ENCODE results near the gene GABARAP.

DNA sequence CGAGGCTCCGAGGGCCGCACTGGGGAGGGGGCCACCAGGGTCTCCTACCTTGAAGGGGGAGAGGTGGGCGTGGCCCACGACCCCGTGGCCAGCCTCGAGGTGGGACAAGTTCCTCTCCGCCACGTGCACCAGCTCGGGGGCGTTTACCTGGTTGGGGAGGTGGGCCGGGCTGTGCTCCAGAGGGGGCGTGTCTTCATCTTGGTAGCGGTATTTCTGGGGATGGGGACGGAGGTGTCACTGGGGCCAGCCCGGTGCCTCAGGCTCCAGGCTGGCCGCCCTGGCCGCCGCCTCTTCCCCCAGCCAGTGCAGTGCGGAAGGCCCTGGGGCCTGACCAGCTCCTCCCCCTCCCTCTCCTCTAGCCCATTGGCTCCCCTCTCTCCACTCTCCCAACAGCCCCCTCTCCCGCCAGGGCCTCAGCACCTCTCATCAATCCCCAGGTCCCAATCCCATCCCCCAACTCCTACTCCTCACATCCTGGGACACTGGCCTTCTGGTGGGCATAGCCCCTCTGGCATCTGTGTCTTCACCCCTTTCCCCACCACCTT, 34.1 kb downstream of the GABARAP start:
- no peak for TF ChIP-seq EZH2 (IDR thresholded peaks at IDR 0.05; ENCODE audit: borderline replicate concordance, control insufficient read depth, low read depth, low read length)
- no peak for TF ChIP-seq SP1 (IDR thresholded peaks at IDR 0.05; ENCODE audit: low read depth, low read length)
- TF ChIP-seq, protein P1, sequence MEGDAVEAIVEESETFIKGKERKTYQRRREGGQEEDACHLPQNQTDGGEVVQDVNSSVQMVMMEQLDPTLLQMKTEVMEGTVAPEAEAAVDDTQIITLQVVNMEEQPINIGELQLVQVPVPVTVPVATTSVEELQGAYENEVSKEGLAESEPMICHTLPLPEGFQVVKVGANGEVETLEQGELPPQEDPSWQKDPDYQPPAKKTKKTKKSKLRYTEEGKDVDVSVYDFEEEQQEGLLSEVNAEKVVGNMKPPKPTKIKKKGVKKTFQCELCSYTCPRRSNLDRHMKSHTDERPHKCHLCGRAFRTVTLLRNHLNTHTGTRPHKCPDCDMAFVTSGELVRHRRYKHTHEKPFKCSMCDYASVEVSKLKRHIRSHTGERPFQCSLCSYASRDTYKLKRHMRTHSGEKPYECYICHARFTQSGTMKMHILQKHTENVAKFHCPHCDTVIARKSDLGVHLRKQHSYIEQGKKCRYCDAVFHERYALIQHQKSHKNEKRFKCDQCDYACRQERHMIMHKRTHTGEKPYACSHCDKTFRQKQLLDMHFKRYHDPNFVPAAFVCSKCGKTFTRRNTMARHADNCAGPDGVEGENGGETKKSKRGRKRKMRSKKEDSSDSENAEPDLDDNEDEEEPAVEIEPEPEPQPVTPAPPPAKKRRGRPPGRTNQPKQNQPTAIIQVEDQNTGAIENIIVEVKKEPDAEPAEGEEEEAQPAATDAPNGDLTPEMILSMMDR (IDR thresholded peaks at IDR 0.05 in 2 of 3, conservative IDR thresholded peaks at IDR 0.05 in 1 of 3; ENCODE audit: control insufficient read depth in 2 of 3, extremely low read depth in 1 of 3, insufficient read depth in 1 of 3, low read depth in 3 of 3, low read length in 3 of 3) = no peak
- no peak for TF ChIP-seq POLR2AphosphoS5 (IDR thresholded peaks at IDR 0.05; ENCODE audit: low read length)
- no peak for TF ChIP-seq MXI1 (IDR thresholded peaks at IDR 0.05; ENCODE audit: low read depth, low read length)

Data from GM12878 (cell line).